CD1c-positive myeloid dendritic cell (primary cell): ENCODE data around the gene TMEM163.

ENCODE experiments used
- DNase-seq: peaks from one replicate; pipeline ENCODE4 v3.0.0-alpha.2; 2016; ENCODE audit errors: extremely low spot score

The TMEM163 gene

GRCh38 chr2:134458473-134458853 lies 260.3 kb downstream of the TMEM163 start:
- no peak for DNase-seq

DNA sequence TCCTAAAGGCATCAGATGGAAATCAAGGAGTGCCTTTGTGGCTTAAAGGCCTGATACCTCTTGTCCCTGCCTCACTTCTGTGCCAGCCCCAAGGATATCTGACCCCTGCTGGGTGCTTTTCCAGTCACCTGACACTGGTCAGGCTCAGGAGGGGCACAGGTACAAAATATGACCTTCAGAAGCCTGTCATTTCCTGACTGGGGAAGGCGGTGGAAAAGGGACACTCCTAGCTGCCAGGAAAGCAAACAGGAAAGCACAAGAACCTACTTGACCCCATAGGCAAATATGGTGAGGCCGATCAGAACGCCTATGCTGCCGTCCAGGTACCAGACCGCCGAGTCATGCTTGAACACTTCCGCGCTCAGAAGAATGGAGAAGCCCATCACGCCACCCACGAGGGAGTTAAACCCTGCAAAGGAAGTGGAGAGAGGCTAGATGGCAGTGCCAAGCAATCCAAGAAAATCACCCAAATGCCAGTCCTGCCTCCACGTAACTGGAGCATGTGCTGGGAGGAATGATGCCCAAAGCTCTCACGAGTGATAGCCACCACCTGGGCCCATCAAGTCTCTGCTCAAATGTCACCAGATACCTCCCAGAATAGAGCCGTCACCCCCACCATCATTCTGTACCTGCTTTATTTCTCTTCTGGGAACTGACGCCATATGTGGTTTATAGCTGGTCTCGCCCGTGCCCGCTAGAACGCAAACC lies 260.9 kb downstream of the TMEM163 start:
- no peak for DNase-seq

- no peak for DNase-seq
These were observed 261.4 kb downstream of the TMEM163 start for GRCh38 chr2:134457353-134457752.

DNA sequence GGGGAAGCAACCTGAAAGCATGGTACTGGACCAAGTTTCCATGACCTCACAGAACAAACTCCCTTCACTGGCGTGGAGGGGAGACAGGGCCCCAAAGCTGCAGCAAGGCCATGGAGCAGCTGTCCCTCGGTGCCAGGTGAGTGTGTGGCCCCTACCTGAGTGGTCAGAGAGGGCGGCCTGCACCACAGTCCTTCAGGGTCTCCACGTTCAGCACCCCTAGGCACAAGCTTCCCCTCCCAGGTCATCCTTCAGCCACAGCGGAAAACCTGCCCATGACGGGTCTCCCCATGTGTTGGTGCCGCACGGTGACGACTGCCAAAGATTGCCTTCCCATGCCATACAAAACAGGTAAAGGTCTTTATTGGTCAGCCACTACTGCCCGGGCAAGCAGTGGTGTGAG lies 263.4 kb downstream of the TMEM163 start:
- DNase-seq, result no peak

- DNase-seq, result no peak
These were observed 263.9 kb downstream of the TMEM163 start for GRCh38 chr2:134454931-134455330.

DNA sequence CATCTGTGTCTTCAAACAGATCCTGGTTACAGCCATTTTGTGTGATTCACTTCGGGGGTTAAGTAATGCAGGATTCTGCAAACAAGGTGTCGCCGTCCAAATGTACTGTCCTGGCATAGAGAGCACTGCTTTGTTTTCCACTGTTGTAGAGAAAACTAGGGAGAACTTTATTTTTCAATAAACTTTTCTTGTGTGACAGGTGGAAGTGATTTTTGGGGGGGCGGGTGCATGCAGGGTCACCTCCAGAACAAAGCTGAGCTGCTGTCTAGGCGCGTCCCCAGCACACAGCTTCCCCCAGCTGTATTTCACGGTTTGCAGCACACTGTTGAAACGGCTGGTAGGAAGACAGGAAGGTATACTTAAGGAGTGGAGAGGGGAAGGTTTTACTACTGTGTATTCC lies 264.4 kb downstream of the TMEM163 start:
- no peak for DNase-seq

- DNase-seq, result no peak
These were observed 264.8 kb downstream of the TMEM163 start for GRCh38 chr2:134453973-134454372.

GRCh38 chr2:134453476-134453875 lies 265.3 kb downstream of the TMEM163 start:
- DNase-seq, result no peak

DNA sequence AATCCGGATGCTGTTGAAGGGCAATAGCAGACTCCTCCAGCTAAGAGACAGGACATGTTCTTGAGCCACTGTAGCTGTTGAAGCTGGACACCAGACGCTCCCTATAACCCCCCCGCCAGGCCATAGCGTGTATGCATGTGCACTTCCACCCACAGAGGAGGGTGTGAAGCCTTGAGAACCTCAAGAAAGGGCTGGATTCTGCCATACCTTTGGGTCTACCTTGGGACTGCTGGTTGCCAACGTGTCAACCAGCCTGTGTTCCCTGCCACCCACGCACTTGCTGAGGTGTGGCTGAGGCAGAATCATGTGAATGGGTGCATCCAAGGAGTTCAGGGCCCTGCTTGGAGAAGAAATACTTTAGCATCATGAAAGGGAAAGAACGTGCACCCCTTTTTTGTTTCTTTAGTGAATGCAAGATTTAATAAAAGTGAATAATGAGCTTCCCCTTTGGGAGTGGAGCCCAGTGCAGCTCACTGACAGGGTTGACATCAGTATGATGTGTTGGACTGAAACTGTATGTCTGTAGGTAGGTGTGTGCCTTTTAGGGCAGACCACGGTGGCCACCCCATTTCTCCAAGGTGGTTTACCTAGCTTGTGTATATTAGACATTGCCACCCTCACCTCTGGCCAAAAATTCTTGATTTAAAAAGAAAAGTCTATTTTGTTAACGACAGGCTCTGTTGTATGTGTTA lies 266.6 kb downstream of the TMEM163 start:
- no peak for DNase-seq

DNA sequence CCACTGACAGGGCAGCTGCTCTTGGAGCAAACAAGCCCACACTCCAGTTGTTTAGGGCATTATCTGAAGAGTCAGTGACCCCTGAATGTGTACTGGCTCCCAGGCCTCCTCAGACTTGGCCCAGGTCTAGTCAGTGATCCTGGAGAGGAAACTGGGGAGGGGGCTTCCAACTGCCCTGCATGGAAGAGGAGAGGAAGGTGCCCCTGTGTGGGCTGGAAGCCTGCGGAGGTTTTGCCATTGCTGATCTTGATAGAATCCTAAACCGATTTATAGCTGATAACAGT lies 267.5 kb downstream of the TMEM163 start:
- no peak for DNase-seq

DNA sequence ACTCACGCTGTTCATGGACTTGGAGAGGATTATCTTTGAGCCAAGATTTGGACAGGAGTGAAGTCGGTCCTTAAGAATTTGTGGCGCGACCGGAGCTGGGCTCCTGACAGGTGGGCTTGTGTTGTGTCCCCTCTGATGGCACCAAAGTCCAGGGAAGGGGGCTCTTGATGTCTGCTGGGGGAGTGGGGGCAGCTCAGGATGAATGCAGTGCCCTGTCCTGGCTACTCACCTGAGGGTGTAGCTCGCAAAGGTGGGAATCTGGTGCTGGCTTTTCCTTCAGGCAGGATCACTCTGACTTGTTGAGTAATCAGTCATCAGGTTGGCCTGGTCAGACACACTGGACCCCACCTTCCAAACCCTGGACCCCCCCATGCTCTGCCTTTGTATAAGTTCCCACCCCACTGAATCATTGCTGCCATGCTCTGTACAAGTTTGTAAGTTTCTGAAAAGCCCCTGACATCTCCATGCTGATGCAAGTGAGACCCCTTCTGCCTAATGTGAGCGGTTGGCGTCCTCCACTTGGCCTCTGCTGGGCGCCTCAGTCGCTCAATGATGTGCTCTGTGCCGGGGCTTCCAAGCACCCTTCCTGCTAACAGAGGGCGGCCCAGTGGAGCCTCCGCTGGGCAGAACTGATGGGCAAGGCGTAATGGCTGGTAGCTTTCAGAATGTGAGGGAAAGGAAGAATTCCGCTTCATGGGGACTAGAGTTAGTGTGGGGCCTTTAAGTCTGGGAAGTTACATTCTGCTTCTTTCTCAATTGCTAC lies 268.9 kb downstream of the TMEM163 start:
- no peak for DNase-seq

GRCh38 chr2:134449157-134449556 lies 269.6 kb downstream of the TMEM163 start:
- no peak for DNase-seq

GRCh38 chr2:134448650-134449049 lies 270.1 kb downstream of the TMEM163 start:
- no peak for DNase-seq

GRCh38 chr2:134447669-134448068 lies 271.1 kb downstream of the TMEM163 start:
- DNase-seq, result no peak

- DNase-seq, result no peak
These were observed 272.3 kb downstream of the TMEM163 start for GRCh38 chr2:134446383-134447017.

- DNase-seq, result no peak
These were observed 272.8 kb downstream of the TMEM163 start for GRCh38 chr2:134445985-134446382.

GRCh38 chr2:134445116-134445515 lies 273.7 kb downstream of the TMEM163 start:
- DNase-seq, result no peak

GRCh38 chr2:134443814-134444480 lies 274.9 kb downstream of the TMEM163 start:
- DNase-seq, result no peak

- no peak for DNase-seq
These were observed 277.5 kb downstream of the TMEM163 start for GRCh38 chr2:134441153-134441863.

GRCh38 chr2:134440336-134440909 lies 278.4 kb downstream of the TMEM163 start:
- no peak for DNase-seq

DNA sequence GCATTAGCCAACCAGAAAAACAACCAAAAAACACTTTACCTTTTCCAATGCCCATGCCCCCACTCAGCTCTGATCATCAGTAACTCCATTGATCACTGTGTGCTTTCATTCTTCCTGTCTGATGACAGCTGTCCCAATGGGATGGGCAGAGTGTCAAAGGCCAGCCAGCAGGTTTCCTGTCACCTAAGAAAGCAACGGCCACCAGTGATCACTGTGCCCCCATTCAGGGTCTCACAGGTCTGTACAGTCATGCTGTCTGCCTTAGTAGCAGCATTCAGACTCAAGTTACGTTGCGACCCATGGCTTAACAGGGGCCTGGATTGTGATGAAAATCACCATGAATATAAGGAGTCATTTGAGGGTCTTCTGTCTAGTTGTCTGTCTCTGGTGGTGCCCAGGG lies 280.4 kb downstream of the TMEM163 start:
- DNase-seq, result no peak
